Epithelial cell of esophagus (primary cell): ENCODE measurements around the gene KXD1.
"Not testable (repeated sequence)": the region's sequence is repeated elsewhere in the genome, so short reads cannot be mapped to it uniquely, and the experiment has no call there.

Source experiments
- DNase-seq: peaks from one replicate; pipeline ENCODE4 v3.0.0; 2010; ENCODE audit warnings: low read depth
- H3K4me3 ChIP-seq: 2 replicates; pipeline ENCODE4 v1.5.1; 2011; ENCODE audit warnings: mild to moderate bottlenecking, low read length, control low read depth
- TF ChIP-seq, protein P1 (sequence below): IDR thresholded peaks from 2 replicates; pipeline ENCODE4 v1.5.1; 2011; ENCODE audit warnings: low read depth, mild to moderate bottlenecking, low read length, control low read depth, inconsistent platforms; ENCODE audit not compliant: insufficient read depth; ENCODE audit errors: missing control alignments

Gene KXD1

DNA sequence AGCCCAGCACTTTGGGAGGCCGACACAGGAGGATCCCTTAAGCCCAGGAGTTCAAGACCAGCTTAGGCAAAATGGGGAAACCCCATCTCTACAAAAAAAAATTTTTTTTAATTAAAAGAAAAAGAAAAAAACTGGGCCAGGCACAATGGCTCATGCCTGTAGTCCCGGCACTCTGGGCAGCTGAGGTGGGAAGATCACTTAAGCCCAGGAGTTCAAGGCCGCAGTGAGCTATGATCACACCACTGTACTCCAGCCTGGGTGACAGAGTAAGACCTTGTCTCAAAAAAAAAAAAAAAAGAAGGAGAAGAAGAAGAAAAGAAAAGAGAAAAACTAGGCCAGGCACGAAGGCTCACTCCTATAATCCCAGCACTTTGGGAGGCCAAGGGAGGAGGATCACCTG, 40.1 kb upstream of the KXD1 start:
- H3K4me3 ChIP-seq = no peak overlapping the region
- TF ChIP-seq, protein P1, sequence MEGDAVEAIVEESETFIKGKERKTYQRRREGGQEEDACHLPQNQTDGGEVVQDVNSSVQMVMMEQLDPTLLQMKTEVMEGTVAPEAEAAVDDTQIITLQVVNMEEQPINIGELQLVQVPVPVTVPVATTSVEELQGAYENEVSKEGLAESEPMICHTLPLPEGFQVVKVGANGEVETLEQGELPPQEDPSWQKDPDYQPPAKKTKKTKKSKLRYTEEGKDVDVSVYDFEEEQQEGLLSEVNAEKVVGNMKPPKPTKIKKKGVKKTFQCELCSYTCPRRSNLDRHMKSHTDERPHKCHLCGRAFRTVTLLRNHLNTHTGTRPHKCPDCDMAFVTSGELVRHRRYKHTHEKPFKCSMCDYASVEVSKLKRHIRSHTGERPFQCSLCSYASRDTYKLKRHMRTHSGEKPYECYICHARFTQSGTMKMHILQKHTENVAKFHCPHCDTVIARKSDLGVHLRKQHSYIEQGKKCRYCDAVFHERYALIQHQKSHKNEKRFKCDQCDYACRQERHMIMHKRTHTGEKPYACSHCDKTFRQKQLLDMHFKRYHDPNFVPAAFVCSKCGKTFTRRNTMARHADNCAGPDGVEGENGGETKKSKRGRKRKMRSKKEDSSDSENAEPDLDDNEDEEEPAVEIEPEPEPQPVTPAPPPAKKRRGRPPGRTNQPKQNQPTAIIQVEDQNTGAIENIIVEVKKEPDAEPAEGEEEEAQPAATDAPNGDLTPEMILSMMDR = no peak
- no peak for DNase-seq

DNA sequence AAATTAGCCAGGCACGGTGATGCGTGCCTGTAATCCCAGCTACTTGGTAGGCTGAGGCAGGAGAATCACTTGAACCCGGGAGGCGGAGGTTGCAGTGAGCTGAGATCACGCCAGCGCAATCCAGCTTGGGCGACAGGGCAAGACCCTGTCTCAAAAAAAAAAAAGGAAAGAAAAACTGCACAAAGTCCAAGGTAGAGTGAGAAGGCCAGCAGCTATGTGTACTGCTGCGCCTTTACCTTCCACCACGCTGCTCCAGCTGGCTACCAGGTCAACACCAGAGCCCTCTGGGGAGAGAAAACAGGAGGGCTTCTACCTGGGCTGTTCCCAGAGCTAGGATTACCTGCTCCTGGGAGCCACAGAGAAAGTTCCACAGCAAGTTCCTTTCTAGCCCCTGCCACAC, 39.0 kb upstream of the KXD1 start:
- TF ChIP-seq, protein P1 = no peak
- no peak for DNase-seq
- no peak overlapping the region for H3K4me3 ChIP-seq

DNA sequence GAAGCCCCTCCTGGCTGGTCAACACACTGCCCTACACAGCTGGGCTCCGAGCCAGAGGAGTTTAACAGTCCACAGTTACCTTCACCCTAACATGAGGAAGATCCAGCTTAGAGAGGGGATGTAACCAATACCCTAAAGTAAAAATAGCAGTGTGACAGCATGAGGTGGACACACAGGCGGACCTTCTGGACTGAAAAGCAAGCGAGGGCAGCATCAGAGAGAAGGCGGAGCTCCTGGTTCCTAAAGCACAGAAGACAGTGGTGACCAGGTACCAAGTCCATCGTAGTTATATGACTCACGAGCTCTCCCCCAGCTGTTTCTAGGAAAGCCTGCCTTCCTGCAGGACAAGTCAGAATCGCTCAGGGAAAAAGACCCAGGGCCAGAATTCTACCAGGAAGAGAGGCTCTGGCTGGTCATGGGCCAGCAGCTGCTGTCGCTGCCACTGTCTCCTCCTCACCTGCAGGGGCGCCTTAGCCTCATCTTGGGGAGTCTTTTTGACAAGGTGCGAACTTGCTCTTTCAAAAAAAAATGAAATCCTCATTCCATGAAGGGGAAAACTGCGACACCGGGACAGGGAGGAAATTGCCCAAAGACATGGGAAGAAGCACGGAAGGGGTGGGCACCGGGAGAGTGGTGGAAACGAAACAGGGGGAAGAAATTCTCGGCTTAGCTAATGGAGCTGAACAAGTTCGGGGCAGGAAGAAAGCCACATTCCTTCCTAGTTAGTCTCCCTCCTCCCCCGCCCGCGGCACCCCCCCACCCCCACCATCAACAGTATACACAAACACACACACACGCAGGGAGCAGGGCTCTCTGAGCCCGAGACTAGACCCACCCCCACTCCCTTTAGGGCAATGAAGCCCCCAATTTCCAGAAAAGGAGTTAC, 37.5 kb upstream of the KXD1 start:
- H3K4me3 ChIP-seq = peak overlapping the region; percentile 83
- TF ChIP-seq, protein P1 = peak; percentile 89
- peak; percentile 84 for DNase-seq

DNA sequence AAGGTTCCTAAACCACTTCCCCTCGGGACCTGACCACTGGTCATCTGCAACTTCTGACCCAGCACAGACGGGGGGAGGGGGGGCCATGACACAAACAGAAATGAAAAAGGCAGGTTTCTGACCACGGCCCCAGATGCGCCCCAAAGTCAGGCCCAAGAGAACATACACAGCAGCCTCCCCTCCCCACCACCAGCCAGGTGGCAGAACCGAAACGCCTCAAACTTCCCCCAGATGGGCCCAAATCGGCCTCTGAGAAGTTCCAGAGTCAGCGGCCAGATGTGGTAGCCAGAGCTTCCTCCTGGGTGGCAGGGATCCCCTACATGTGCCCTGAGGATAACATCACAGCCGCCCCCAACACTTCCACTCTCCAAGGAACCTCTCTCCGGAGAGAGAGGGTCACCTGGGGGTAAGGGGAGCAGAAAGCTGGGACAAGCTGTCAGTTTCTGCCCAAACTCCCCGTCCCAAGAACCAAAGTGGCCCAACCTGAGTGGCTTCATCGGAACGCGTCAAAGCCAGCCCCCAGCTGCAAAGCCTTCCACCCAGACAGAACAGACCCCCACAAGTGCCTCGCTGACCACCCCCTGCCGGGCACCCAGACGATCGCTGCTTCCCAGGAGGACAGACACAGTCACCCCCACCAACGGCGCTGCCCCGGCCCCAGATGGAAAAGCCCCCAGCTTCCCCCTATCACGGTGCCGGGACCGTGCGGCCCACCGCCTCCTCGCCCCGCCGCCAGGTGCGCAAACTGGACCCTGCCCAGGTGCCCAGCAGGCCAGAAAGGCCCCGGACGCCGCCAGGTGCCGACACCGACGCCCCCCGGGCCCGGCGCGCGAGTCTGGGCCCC, 36.6 kb upstream of the KXD1 start:
- peak overlapping the region; percentile 83 for H3K4me3 ChIP-seq
- TF ChIP-seq, protein P1 = peak; percentile 6
- DNase-seq = peak; percentile 20

DNA sequence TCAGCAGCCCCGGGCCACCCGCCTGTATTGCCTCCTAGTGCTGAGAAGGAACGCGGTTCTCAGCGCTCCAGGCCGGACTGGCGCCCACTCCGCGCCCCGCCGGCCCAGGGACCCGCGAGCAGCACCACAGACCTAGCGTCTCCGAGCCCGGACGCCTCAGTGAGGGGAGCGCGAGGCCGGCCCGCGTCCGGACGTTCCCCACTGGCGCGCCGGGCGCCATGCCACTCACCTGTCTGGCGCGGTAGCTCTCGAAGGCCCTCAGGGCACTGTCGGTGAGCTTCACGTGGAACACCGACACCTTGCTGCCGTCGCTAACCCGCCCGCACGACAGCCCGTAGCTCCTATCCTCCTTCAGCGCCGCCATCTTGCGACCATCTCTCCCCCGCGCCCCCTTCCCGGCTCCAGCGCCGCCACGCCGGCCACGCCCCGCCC, 36.0 kb upstream of the KXD1 start, which contains the start of gene ELL:
TSS of gene ELL (minus strand) at position 379 of the 432 bp plus-strand sequence. CDS start at position 364, 15 bp downstream.
- TF ChIP-seq, protein P1 = no peak
- peak within 1 kb of the TSS; percentile 83 for H3K4me3 ChIP-seq
- no peak for DNase-seq

DNA sequence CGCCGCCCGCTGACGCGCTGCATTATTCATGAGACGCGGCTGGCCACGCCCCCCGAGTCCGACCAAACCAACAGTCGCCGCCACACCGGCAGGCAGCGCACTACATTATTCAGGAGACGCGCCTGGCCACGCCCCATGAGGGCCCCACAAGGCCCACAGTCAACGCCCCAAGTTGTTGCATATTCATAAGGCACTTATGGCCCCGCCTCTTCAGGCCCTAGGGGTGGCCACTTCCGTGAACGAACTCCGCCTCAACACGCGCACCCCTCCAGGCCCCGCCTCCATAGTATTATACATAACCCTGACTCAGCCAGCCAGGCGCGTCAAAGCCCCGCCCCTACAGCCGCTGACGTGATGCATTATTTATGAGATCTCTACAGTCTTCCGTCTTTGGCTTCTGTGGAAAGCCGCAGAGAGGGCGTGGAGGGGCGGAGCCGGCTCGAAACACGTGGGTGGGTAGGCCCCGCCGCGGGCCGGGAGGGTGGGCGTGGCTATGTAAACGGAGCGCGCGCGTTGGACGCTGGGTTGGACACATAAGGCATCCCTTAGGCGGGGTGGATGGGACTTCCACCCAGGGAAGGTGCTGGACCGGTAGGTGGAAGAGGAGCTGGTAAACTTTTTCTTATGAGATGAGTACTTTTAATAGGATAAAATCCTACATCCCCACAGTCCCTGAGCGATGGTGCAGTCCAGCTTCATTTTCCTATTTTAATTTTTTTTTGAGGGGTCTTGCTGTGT, 35.4 kb upstream of the KXD1 start:
- DNase-seq = peak; percentile 100
- H3K4me3 ChIP-seq = peak overlapping the region; percentile 83
- TF ChIP-seq, protein P1 = peak; percentile 28

DNA sequence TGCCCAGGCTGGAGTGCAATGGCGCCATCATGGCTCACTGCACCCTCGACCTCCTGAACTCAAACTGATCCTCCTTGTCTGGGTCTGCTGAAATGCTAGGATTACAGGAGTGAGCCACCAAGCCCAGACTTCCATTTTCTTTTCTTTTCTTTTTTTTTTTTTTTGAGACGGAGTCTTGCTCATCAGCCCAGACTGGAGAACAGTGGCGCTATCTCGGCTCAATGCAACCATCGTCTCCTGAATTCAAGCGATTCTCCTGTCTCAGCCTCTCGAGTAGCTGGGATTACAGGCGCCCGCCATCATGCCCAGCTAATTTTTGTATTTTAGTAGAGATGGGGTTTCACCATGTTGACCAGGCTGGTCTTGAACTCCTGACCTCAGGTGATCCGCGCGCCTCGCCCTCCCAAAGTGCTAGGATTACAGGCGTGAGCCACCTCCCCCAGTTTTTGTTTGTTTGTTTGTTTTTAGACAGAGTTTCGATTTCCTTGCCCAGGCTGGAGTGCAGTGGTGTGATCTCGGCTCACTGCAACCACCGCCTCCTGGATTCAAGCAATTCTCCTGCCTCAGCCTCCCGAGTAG, 34.7 kb upstream of the KXD1 start:
- peak overlapping the region; percentile 11 for H3K4me3 ChIP-seq
- not testable (repeated sequence) for DNase-seq
